HG03196 (cell line): ENCODE results near the gene CYSLTR2.
A peak's percentile ranks its signal among the peaks of the same experiment; 100 is the strongest.

Experiments used
- ATAC-seq: cut with Tn5 transposase; IDR thresholded peaks from one replicate; pipeline ENCODE4 v1.9.1; 2021; ENCODE audit not compliant: unreplicated experiment

Gene CYSLTR2

DNA sequence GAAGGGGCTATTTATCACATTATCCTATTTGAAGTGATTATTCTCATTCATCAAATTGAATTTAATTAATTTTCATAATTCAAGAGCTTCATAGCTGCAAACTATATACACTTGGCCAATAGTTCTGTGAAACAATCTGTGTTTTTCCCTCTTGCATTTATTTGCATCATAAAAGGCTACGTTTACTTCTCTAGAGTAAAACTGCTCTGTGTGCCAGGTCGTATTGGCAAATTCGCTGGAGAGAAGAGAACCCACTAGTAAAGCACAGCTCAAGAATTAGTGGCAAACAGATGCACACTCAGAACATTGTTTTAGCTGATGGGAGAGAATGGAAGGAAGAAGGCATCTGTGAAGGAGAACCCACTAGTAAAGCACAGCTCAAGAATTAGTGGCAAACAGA is 81.8 kb downstream of the CYSLTR2 start:
- ATAC-seq, result no peak

DNA sequence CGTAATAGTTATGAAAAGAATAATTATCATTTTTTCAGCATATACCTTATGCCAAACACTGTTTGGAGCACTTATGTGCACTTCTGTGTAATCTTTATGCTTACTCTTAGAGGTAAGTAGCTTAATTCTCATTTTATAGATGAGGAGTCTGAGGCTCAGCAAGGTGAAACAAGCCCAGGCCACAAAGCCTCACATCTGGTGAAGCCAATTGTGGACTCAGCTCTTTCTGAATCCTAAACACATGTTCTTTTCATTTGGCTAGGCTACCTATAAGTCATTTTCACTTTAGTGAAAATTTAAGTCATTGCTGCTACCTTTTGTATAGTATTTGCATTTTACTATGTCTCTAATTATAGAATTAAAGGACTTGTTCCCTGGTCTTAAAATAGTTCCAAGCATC is 84.0 kb downstream of the CYSLTR2 start:
- no peak for ATAC-seq

- no peak for ATAC-seq
Observed at GRCh38 chr13:48738311-48738710, 84.6 kb downstream of the CYSLTR2 start.

- ATAC-seq, result no peak
Observed at GRCh38 chr13:48739386-48739964, 85.7 kb downstream of the CYSLTR2 start.

- ATAC-seq, result no peak
Observed at GRCh38 chr13:48741377-48741776, 87.6 kb downstream of the CYSLTR2 start.

- no peak for ATAC-seq
Observed at GRCh38 chr13:48746821-48747220, 93.1 kb downstream of the CYSLTR2 start.

DNA sequence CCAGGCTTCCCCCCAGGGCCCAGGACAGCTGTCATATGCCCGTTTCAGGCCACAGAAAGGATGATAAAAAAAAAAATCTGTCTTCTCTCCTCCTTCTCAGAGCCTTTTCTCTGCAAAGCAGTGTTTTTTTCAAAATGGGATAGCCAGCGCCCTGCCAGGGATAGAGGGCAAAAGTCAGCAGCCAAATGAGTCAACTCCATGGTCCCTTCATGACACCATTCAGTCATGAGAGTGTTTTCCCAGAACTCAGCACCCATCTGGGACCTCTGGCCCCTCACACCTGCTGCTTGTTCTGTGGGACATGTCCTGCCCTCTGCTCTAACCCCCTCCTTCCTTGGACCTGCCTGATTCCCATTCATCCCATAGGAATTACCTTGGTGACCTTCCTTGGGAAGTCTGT is 95.0 kb downstream of the CYSLTR2 start:
- no peak for ATAC-seq

- no peak for ATAC-seq
Observed at GRCh38 chr13:48749144-48749543, 95.4 kb downstream of the CYSLTR2 start.

- peak; percentile 89 for ATAC-seq
Observed at GRCh38 chr13:48749699-48750473, 96.2 kb downstream of the CYSLTR2 start.

GRCh38 chr13:48750588-48751383 is 97.1 kb downstream of the CYSLTR2 start:
- no peak for ATAC-seq

GRCh38 chr13:48760626-48761025 is 106.9 kb downstream of the CYSLTR2 start:
- ATAC-seq, result no peak
